H9 (cell line): ENCODE results near the gene MAGI3. TPM values are rescaled to one million over a fixed set of nuclear protein-coding genes. Genes with fewer than 3 reads are reported as not detected.

Experiments
- DNase-seq: peaks from one replicate; pipeline ENCODE4 v3.0.0-alpha.2; 2017
- H2AFZ ChIP-seq: one replicate; pipeline ENCODE4 v1.6.1; 2013; ENCODE audit warnings: mild to moderate bottlenecking, low read length, control low read depth, moderate library complexity
- H2AK5ac ChIP-seq: 2 replicates; pipeline ENCODE4 v1.6.1; 2013; ENCODE audit warnings: low read length, control low read depth, mixed read lengths; ENCODE audit not compliant: insufficient read length
- H2BK120ac ChIP-seq: one replicate; pipeline ENCODE4 v1.6.1; 2013; ENCODE audit warnings: low read depth, mild to moderate bottlenecking, low read length, control low read depth, inconsistent platforms; ENCODE audit not compliant: poor library complexity, severe bottlenecking
- H2BK12ac ChIP-seq: 2 replicates; pipeline ENCODE4 v1.6.1; 2013; ENCODE audit warnings: low read length, control low read depth, mixed read lengths, low read depth; ENCODE audit not compliant: insufficient read length
- H2BK15ac ChIP-seq: 2 replicates; pipeline ENCODE4 v1.6.1; 2013; ENCODE audit warnings: low read depth, low read length, control low read depth
- H2BK20ac ChIP-seq: one replicate; pipeline ENCODE4 v1.6.1; 2013; ENCODE audit warnings: low read depth, mild to moderate bottlenecking, low read length, control low read depth, inconsistent platforms; ENCODE audit not compliant: poor library complexity, severe bottlenecking
- H2BK5ac ChIP-seq: 2 replicates; pipeline ENCODE4 v1.6.1; 2013; ENCODE audit warnings: low read length, control low read depth, mixed read lengths; ENCODE audit not compliant: insufficient read length
- H3K14ac ChIP-seq: 2 replicates; pipeline ENCODE4 v1.6.1; 2013; ENCODE audit warnings: low read length, control low read depth; ENCODE audit not compliant: insufficient read depth
- H3K18ac ChIP-seq: 2 replicates; pipeline ENCODE4 v1.6.1; 2013; ENCODE audit warnings: low read depth, mild to moderate bottlenecking, mixed read lengths, low read length, control low read depth; ENCODE audit not compliant: insufficient read length
- H3K23ac ChIP-seq: 2 replicates; pipeline ENCODE4 v1.6.1; 2013; ENCODE audit warnings: low read length, control low read depth, mixed read lengths, low read depth; ENCODE audit not compliant: insufficient read length
- H3K23me2 ChIP-seq: 2 replicates; pipeline ENCODE4 v1.6.1; 2013; ENCODE audit warnings: low read depth, mild to moderate bottlenecking, mixed read lengths, low read length, control low read depth; ENCODE audit not compliant: insufficient read length, poor library complexity, severe bottlenecking
- H3K27ac ChIP-seq: 2 replicates; pipeline ENCODE4 v1.5.1; 2013; ENCODE audit warnings: low read length, control low read depth, mixed read lengths, low read depth; ENCODE audit not compliant: insufficient read length
- H3K27me3 ChIP-seq: 2 replicates; pipeline ENCODE4 v1.6.1; 2013; ENCODE audit warnings: low read length, control low read depth, inconsistent platforms; ENCODE audit not compliant: insufficient read depth
- H3K4ac ChIP-seq: 2 replicates; pipeline ENCODE4 v1.6.1; 2013; ENCODE audit warnings: low read depth, mild to moderate bottlenecking, control low read depth, inconsistent platforms, low read length, moderate library complexity
- H3K4me1 ChIP-seq: 2 replicates; pipeline ENCODE4 v1.6.1; 2013; ENCODE audit warnings: low read length, control low read depth, inconsistent platforms; ENCODE audit not compliant: insufficient read depth
- H3K4me2 ChIP-seq: 2 replicates; pipeline ENCODE4 v1.6.1; 2013; ENCODE audit warnings: low read length, control low read depth, mixed read lengths; ENCODE audit not compliant: insufficient read length, insufficient read depth
- H3K56ac ChIP-seq: 2 replicates; pipeline ENCODE4 v1.6.1; 2013; ENCODE audit warnings: low read depth, mild to moderate bottlenecking, mixed read lengths, low read length, control low read depth; ENCODE audit not compliant: insufficient read length
- H3K79me1 ChIP-seq: 2 replicates; pipeline ENCODE4 v1.6.1; 2013; ENCODE audit warnings: low read depth, mild to moderate bottlenecking, moderate library complexity, low read length, control low read depth, inconsistent platforms; ENCODE audit not compliant: insufficient read depth, poor library complexity, severe bottlenecking
- H3K79me2 ChIP-seq: 2 replicates; pipeline ENCODE4 v1.6.1; 2013; ENCODE audit warnings: low read length, control low read depth, inconsistent platforms; ENCODE audit not compliant: insufficient read depth
- H3K9ac ChIP-seq: 2 replicates; pipeline ENCODE4 v1.6.1; 2013; ENCODE audit warnings: low read length, control low read depth, mixed read lengths; ENCODE audit not compliant: insufficient read length; ENCODE audit errors: extremely low read depth
- H3K9me3 ChIP-seq: one replicate; pipeline ENCODE4 v1.6.1; 2013; ENCODE audit warnings: low read depth, low read length, inconsistent platforms; ENCODE audit not compliant: control insufficient read depth
- H3T11ph ChIP-seq: one replicate; pipeline ENCODE4 v1.6.1; 2013; ENCODE audit warnings: mild to moderate bottlenecking, low read length, control low read depth, inconsistent platforms
- H4K20me1 ChIP-seq: one replicate; pipeline ENCODE4 v1.6.1; 2013; ENCODE audit not compliant: control insufficient read depth, insufficient read length, insufficient read depth
- H4K5ac ChIP-seq: 2 replicates; pipeline ENCODE4 v1.6.1; 2013; ENCODE audit warnings: low read depth, mild to moderate bottlenecking, mixed read lengths, low read length, control low read depth; ENCODE audit not compliant: insufficient read length
- H4K8ac ChIP-seq: replicated peaks from 2 replicates; pipeline ENCODE4 v1.6.1; 2013; ENCODE audit warnings: low read length, control low read depth, mixed read lengths, low read depth; ENCODE audit not compliant: insufficient read length
- H4K91ac ChIP-seq: 2 replicates; pipeline ENCODE4 v1.6.1; 2013; ENCODE audit warnings: low read depth, mild to moderate bottlenecking, moderate library complexity, mixed read lengths, low read length, control low read depth; ENCODE audit not compliant: insufficient read length
- H3K27ac Mint-ChIP-seq, 3 experiments: 2 replicates in 2 of 3; 3 replicates in 1 of 3; pipeline ENCODE4 v1.8.0; 2020 to 2021; ENCODE audit warnings: mixed read lengths in 3 of 3, mild to moderate bottlenecking in 1 of 3, moderate library complexity in 1 of 3
- H3K27me3 Mint-ChIP-seq: 2 replicates; pipeline ENCODE4 v1.8.0; 2021; ENCODE audit warnings: low read depth, mild to moderate bottlenecking, moderate library complexity, mixed read lengths
- H3K36me3 Mint-ChIP-seq, 3 experiments: 2 replicates in 2 of 3; 3 replicates in 1 of 3; pipeline ENCODE4 v1.8.0; 2020 to 2021; ENCODE audit warnings: low read depth in 3 of 3, mixed read lengths in 3 of 3; ENCODE audit not compliant: insufficient read depth in 1 of 3
- H3K4me1 Mint-ChIP-seq, 2 experiments: 2 replicates each; pipeline ENCODE4 v1.8.0; 2020; ENCODE audit warnings: mixed read lengths in 2 of 2
- H3K4me3 Mint-ChIP-seq, 2 experiments: 2 replicates in 1 of 2; 3 replicates in 1 of 2; pipeline ENCODE4 v1.8.0; 2020 to 2021; ENCODE audit warnings: mild to moderate bottlenecking in 2 of 2, mixed read lengths in 2 of 2, moderate library complexity in 1 of 2
- H3K9me3 Mint-ChIP-seq, 2 experiments: 2 replicates in 1 of 2; 3 replicates in 1 of 2; pipeline ENCODE4 v1.8.0; 2020; ENCODE audit warnings: mild to moderate bottlenecking in 2 of 2, mixed read lengths in 2 of 2, moderate library complexity in 1 of 2
- CTCF ChIP-seq: fragments of 200-600 bp; sonication (generic); conservative IDR thresholded peaks from 3 replicates; pipeline ENCODE4 v1.8.0; 2021; ENCODE audit warnings: antibody characterized with exemption, mild to moderate bottlenecking
- WGBS: extraction: QIAGEN DNeasy Blood & Tissue Kit; methylation state at CpG from one replicate; pipeline ENCODE4 v1.1.7; 2013; ENCODE audit warnings: missing lambda C conversion rate, low lambda C conversion rate, mixed read lengths; ENCODE audit not compliant: insufficient read length; ENCODE audit errors: extremely low coverage; 5-methylcytosine and 5-hydroxymethylcytosine counted together
- total RNA-seq: library from RNA; stranded (reverse); gene quantifications from 2 replicates; pipeline ENCODE4 v1.2.1, GENCODE V29; 2021

The MAGI3 gene
- total RNA-seq, 1 experiment from 2014 or later: 8.2 TPM

- Histone ChIP-seq H2BK5ac (no peak overlapping the region), H3K14ac (no peak overlapping the region), H2BK15ac (no peak overlapping the region), H3K4me1 (no peaks in the 10 kb centered on the region), H2AK5ac (no peak overlapping the region), H3T11ph (no peak overlapping the region), H3K27ac (no peak overlapping the region), H3K18ac (no peak overlapping the region), H3K9ac (no peak overlapping the region), H3K79me1 (no peaks in the 10 kb centered on the region), H4K20me1 (no peaks in the 10 kb centered on the region), H3K4ac (no peak overlapping the region), H3K27me3 (no peaks in the 10 kb centered on the region), H2AFZ (no peak overlapping the region), H2BK120ac (no peak overlapping the region), H4K5ac (no peak overlapping the region), H4K91ac (no peak overlapping the region), H3K79me2 (no peaks in the 10 kb centered on the region), H4K8ac (no peak overlapping the region), H3K56ac (no peak overlapping the region), H2BK12ac (no peak overlapping the region), H2BK20ac (no peak overlapping the region), H3K9me3 (no peaks in the 10 kb centered on the region), H3K23me2 (no peaks in the 10 kb centered on the region), H3K4me2 (no peak overlapping the region), H3K23ac (no peak overlapping the region)
- no peak for DNase-seq
- no peaks in the 10 kb centered on the region for H3K27me3 Mint-ChIP-seq
- H3K4me1 Mint-ChIP-seq: no peaks in the 10 kb centered on the region
- H3K4me3 Mint-ChIP-seq: no peak overlapping the region
- no peak for TF ChIP-seq CTCF
- WGBS: no CpG with 5 or more reads among the region's 2 CpGs
- H3K9me3 Mint-ChIP-seq: no peaks in the 10 kb centered on the region
- H3K27ac Mint-ChIP-seq: no peak overlapping the region
- no peaks in the 10 kb centered on the region for H3K36me3 Mint-ChIP-seq
These were observed 36.7 kb upstream of the MAGI3 start for GRCh38 chr1:113353580-113353979.
